ENCODE results near the gene TMEFF2.

DNA sequence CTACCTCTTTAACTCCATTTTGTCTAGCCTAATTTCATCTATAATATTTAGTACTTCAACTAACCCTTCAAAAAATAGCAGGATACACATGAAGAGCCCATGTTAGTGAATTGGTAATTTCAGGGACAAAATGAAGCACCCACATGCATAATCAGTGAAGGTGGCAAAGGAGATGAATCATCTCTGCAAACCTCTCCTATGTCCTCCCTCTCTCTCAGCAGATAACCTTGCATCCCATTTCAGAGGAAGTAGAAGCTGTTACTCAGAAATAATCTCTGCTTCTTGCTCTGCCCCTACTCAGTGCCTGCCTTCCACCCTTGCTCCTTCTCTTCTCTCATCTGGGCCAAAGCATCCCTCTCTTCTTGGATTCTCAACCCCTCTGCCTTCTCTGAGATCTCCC is 287.6 kb downstream of the TMEFF2 start:
- TF ChIP-seq POLR2AphosphoS5 (IDR thresholded peaks at IDR 0.05; ENCODE audit: low read depth, low read length), result no peak
- TF ChIP-seq POLR2A (IDR thresholded peaks at IDR 0.05; ENCODE audit: low read depth, low read length), result no peak
- TF ChIP-seq TAF1 (IDR thresholded peaks at IDR 0.05; ENCODE audit: borderline replicate concordance, low read depth, low read length), result no peak
